SK-MEL-5 (cell line): ENCODE results near the gene ITK. TPM values are rescaled to one million over a fixed set of nuclear protein-coding genes. Genes with fewer than 3 reads are reported as not detected.

Experiments used
- DNase-seq: peaks from one replicate; pipeline ENCODE4 v3.0.0-alpha.2; 2016; ENCODE audit warnings: low read depth, low spot score
- in situ Hi-C: cut with HindIII; loops from 2 replicates; pipeline ENCODE4 v1.10.0; 2016; ENCODE audit warnings: low sequenced_read_pairs, high pct_unique_total_duplicates, low pct_unique_long_range_greater_than_20kb
- total RNA-seq: library from RNA; depleted of rRNA; stranded (reverse); fragments of >200 nt; shearing (Covaris generic); gene quantifications from 2 replicates; pipeline ENCODE4 v1.2.3, GENCODE V29; 2014

Gene ITK
- total RNA-seq, 1 experiment from 2014 or later: 20.6 TPM

DNA sequence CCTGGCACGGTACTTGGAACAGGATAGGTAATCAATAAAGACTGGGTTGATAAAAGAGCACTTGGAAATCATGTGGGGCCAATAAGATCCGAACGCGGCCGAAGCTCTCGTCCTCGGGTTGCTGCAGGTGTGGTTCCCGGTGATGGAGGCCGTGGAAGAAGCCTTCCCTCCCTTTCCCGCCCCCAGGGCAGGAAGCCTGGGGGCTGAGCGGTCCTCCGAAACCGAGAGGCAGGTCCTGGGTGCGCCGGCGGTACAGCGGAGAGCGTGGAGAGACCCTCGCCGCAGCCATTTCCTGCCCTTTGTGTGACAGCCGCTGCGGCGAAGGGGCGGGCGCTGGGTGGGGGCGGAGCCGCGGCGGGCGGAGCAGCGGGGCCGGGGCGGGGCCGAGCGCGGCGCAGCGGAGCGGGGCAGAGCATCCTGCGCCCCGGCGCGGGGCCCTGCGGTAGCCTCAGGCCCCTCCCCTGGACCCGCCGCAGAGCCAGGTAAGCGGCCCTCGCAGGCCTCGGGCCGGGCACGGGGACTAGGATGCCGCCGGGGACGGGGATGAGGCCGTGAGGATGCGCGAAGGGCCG is 85.2 kb downstream of the ITK start, which contains the start of gene CYFIP2:
Gene CYFIP2 (plus strand): TSS at position 410 of the 572 bp plus-strand sequence. CDS start 19,239 bp downstream, outside the sequence.
- DNase-seq: peak; percentile 23
- in situ Hi-C loops: no loop called here

DNA sequence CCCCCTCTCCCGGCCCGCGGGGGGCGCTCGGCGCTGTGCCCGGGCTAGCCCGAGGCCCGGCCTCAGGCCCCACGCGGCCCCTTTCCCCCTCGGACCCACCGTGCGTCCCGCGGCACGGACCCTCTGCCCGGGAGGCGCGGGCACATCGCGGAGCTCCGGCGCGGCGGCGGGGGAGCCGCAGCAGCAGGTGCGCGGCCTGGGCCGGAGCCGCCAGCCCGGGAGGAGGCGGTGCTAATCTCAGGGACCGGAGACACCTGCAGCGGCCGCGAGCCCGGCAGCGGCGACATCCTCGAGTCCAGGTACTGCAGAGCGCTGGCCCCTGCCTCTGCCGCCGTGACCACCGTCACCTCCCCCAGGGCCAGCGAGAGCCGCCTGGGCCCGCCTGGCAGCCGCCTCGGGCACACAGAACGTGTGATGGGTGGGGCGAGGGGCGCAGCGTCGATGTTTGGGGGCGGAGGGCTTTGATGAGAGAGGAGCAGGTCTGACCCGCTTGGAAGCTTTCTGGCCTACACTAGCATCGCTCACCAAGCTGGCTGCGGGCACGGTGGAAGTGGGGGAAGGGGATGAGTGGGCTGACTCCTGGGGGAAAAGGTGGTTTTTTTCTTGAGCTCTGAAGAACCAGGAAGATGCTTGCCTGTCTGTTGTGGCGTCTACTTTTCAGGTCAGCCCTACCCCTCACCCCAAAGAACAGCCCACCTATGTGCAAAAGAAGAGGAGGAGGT is 85.8 kb downstream of the ITK start:
- no peak for DNase-seq
- in situ Hi-C loops: no loop called here

DNA sequence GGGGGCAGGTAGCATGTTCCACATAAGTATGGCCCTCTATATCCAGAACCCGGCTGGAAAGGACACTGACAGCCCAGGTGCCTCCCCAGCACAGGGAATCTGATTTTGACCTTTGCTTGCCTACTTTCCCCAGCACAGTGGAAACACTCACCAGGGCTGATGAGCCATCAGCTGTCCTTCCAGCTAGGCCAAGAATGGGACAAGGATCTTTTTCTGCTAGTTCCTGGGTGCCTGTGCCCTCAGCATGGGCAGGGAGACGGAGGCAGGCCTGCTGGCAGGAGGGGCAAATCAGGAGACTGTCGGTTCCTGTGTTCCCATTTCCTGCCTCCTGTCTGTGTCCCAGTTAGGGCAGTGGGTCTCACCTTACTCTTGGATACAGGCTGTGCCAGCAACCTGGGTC is 86.4 kb downstream of the ITK start:
- no peak for DNase-seq
- in situ Hi-C loops: no loop called here

DNA sequence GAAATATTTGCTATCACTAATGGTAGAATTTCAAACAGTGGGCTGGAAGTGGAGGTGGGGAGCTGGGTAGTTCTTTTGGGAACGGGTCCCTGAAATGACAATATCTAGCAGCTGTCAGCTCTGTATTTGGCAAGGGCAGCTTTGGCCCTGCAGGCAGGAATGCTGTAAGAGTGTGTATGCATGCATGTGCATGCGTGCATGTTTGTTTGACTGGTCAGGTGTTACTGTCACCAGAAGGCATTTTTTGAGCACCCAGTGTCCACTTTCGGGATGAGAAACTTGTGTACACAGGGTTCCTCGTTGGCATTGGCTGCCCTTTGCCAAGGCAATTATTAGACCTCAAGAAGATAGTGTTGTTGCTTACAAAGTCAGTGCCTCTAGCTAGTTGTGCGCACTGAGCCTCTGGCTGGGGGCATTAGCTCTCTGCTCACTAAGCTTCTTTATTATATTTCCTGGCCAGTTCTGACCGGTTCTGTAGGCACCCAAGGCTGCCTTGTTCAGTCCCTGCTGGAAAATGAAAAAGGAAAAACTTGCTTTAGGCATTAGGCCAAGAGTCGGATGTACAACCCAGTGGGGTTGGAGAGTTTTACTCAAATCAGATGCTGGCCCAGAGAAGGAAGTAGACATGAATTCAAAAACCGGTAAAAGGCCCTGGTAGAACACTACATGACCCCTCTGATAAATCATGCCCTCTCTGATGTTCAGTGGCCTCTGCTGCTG is 87.3 kb downstream of the ITK start:
- in situ Hi-C loops: no loop called here
- no peak for DNase-seq

DNA sequence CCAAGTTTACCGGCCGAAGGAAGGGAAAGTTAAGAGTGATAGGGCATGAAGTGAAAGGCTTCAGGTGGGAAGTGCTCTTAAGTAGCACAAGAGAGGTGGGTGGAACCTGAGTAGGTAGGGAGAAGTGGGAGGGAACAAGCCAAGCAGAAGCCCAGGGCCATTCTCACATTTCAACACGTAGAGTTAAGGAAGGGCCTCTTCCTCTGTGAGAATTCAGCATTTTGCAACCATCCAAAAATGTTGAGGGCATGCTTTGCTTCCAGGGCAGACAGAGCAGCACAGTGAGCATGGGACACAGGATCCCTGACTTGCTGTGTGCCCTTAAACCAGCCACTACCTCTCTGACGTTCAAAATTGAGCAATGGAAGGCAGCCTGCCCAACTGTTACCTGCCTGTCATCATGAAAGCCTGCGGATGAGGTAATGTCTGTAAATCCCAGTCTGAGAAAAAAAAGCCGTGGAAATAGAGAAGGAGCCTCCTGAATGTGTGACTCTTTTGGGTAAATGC is 88.6 kb downstream of the ITK start:
- in situ Hi-C loops: no loop called here

DNA sequence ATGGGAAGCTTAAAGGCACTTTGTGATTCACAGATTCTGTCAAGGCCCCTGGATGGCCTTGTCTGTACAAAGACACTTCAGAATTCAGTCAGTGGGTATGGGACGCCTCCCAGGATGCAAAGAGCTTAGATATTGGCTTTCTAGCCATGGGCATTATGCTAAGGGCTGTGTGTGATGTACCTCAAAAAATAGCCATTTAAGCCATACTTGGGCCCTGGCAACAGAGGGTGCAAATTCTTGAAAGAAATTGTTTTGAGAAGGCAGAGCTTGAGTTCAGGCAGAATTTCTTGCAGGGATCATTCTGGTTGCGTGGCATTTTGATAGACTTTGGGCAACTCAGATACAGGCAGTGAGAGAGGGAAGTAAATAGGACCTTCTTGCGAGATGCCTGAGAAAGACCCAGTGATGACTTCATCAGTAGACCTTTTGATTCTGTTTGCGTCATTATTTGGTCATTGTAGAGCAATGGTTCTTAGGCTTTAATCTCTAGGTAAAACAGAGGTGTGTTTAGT is 89.2 kb downstream of the ITK start:
- no peak for DNase-seq
- in situ Hi-C loops: no loop called here

More for the DNA sequence above, 88.6 kb downstream of the ITK start:
- DNase-seq: no peak

DNA sequence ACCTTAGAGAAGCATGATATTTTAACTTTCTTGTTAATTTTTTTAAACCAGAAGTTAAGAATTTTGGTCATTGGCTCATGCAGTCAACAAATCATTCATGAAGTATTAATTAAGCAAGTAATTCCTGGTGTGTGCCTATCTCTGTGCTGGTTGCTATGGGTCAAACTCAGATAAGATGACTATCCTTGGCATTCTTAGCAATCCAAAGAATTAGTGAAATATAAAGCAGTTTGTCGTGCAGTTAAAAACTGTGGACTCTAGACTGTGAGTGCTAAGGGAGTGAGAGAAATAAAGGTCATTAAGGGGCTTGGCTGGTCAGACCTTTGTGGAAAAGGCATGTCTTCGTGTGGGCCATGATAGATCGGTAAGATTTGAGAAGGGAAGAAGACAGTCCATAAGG is 90.1 kb downstream of the ITK start:
- DNase-seq: no peak
- in situ Hi-C loops: no loop called here

DNA sequence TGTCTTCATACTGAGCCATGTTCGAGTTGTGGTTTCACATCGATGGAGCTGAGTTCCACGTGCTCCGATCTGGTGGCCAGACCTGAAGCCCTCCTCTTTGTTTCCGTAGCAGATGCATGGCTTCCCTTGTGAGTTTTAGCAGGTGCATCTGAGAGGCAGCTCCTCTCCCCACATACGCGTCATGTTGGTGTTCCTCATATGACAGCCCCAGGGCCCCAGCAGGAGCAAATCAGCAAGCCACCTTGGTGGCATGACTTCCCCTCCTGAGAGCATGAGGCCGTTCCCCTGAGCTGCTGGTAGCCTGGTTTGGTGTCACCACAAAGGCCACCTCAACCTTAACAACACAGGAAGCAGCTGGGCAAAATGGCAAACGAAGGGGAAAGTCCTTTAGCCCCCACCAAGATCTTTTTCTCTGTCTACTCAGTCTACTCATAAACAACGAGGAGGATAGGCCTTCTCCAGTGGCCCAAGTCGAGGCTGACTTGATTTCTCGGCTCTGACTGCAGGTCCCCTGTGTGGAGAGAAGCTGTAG is 91.2 kb downstream of the ITK start:
- DNase-seq: no peak
- in situ Hi-C loops: no loop called here

DNA sequence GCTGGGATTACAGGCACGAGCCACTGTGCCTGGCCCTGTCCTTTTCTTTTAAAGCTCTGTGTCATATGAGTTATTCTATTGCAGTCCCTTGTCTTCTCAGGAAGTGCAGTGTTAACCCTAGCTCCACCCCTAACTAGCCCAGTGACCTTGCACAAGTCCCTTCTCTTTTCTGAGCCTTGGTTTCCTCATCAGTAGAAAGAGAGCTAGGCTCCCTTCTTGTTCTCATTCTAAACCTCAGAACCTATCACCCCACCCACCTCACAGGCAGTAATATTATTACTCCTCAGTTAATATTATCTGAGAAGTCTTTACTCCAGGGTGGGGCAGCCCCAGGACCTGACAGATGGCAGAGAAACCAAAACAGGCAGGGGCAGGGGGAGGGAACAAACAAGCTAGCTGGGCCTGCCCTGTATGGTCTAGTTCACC is 92.5 kb downstream of the ITK start:
- in situ Hi-C loops: no loop called here
- no peak for DNase-seq

DNA sequence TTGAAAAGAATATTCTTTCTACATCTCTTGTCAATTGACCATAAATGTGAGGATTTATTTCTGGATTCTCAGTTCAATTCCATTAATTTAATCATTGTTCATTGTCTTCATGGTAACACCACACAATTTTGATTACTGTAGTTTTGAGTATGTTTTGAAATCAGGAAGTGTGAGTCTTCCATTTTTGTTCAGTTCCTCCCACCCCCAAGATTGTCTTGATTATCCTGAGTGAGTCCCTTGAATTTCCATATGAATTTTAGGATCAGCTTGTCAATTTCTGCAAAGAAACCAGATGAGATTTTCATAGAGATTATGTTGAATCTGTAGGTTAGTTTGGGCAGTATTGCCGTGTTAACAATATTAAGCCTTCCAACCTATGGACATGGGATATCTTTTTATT is 94.8 kb downstream of the ITK start:
- in situ Hi-C loops: no loop called here
- no peak for DNase-seq

DNA sequence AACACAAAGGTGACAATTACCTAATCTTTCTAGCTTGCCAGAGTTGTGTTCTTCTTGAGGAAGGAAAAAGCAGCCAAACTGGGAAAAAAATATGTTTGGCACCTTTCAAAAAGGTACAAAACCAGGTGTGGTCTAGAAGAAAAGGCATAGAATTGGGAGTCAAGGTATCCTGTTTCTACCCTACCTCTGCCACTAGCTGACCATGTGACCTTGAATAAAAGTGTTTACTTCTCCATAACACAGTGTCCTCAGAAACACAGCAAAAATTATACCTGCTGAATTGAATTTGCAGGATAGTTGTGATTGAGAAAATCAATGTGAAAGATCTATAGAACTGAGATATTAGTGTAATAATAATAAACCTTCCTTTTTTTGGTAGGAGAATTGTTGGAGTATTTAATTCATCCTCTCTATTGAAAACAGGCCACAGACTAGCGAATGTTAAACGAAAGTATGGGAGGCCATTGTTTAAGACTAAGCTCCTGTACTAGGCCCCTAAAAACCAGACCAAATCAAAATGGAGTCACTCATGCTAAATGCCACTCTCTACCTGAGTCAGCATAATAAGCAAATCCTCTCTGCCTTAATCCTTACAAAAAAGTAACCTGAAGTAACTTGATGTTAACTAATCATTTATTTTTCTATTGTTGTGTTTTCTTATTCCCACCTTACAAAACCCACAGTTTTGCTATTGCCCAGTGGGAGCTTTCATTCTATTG is 97.8 kb downstream of the ITK start:
- DNase-seq: no peak
- in situ Hi-C loops: no loop called here

DNA sequence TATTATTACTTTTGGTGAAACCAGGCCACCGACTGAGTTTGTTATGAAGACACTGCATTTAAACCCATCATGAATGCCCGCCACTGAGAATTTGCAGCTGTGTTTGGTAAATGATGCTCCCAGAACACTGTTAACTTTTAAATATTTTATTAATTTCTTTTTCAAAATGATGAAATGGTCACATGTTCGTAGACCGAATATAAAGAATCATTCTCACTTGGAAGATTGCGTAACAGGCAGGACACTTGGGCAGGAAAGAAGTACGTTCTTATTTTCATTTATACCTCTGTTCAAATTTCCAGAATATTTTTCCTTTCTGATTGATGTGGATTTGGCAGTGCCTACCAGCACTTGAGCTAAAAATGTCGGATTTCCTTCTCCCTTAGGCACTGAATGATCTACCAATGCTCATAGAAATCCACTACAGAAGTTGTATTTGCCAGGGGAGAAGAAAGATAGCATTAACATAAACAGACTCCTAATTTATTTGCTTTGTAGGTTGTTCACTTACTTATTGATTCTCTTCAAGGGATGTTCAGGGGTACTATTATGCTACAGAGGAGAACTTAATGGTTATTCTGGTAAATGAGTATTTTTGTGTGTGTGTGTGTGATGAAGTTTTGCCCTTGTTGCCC is 99.1 kb downstream of the ITK start:
- in situ Hi-C loops: no loop called here

DNA sequence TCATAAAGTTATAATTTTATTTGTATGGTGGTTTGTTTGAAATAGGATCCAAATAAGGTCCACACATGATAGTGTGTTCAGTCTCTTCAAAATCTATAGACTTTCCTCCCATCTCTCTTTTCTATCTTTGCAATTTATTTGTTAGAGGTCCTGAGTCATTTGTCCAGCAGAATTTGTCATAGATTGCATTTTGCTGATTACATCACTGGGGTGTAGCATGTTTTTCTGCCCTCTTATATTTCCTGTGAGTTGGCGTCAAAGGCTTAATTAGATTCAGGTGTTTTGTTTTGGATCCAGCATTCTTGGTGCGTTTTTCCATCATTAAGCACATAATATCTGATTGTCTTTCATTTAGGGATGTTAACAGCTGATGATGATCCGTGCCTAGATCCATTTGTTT is 100.3 kb downstream of the ITK start:
- in situ Hi-C loops: no loop called here
- no peak for DNase-seq

More for the DNA sequence above, 99.1 kb downstream of the ITK start:
- DNase-seq: peak; percentile 10

DNA sequence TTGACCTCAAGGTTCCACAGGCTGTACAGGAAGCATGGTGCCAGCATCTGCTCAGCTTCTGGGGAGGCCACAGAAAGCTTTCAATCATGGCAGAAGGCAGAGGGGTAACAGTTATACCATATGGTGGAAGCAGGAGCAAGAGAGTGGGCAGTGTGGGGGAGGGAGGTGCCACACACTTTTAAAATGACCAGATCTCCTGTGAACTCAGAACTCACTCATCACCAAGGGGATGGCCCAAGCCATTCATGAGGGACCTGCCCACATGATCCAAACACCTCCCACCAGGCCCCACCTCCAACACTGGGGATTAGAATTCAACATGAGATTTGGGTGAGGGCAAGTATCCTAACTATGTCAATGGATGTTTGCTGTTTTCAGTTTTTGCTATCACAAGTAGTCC is 101.5 kb downstream of the ITK start:
- in situ Hi-C loops: no loop called here
- no peak for DNase-seq

DNA sequence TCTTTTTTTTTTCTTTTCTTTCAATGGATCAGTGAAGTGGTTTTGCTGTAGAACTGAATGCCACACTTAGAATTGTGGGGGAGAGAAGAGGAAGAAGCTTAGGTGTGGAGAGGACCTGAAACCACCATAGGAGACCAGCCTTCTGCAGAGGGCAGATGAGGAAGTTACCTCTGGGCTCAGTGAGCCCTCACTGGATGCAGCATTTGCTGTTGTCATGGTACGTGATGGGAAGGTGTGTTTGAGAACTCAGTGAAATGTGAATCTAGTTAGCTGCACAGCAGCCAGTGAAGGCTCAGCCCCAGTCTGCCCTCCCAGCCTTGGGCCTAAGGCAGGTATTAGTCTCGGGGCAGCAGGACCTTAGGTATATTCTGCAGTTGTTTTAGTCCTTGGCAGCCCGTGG is 102.8 kb downstream of the ITK start:
- in situ Hi-C loops: no loop called here
- no peak for DNase-seq

DNA sequence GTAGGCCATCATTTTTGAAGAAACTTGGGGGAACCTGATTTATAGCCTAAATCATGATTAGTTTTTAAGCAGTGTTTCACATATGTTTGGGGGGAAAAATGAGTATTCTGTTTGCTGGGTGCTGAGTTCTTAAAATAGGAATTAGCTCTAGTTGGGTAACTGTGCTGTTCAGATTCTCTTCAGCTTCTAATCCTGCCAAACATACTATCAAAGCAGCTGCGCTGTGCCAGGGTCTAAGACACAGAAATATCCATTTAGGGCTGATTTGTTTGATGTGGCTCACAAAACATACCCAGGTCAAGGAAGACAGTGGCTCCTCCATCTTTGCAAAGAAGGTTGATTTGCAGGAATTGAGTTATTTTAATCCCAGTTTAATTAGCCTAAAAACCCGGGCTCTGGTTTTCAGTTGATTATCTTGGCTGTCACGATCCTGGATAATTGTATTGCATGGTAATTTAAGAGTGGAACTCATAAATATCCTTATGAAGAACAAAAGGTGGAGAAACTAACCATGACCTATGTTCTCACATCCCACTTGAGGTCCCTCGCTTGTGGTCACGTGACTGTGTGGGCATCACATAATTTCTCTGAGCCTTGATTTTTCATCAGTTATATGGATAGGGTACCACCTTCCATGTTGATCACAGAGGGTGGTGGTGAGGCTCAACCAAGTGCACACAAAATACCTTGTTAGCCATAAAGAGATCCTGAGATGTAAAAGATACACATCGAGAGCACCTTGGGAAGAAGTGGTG is 104.0 kb downstream of the ITK start:
- no peak for DNase-seq
- in situ Hi-C loops: no loop called here
